ENCODE data around the gene MYO1F. TPM values are rescaled to one million over a fixed set of nuclear protein-coding genes. Genes with fewer than 3 reads are reported as not detected.

Gene MYO1F
- polyA plus RNA-seq, 1 donor (not counting 4 experiments of a cell fraction or from before 2014, with no cell fraction given): 0.14 TPM

DNA sequence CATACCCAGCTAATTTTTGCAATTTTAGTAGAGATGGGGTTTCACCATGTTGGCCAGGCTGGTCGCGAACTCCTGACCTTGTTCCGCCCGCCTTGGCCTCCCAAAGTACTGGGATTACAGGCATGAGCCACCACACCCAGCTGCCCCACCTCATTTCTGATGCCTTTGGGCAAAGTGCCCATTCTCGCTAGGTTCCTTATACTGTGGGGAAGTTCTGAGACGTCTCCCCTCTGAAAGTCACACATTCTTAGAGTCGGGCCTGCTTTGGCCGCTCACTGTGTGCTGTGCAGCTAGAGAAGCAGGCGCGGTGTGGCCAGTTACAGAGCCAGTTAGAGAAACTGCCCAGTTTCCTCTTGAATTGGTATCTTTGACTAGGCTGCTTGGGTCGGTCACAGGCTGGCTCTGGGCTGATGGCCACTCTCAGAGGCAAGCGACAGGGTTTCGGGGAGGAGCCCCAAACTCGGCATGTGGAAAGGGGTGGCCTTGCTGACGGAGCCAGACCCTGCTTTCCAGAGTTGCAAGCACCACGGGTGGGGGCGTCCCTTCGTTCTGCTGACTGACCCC, 92.8 kb downstream of the MYO1F start:
- FAIRE-seq (no peak), DNase-seq (ENCODE audit: low read depth, low spot score) (no peak)
- Histone ChIP-seq H3K4me1 (ENCODE audit: control insufficient read depth, extremely low read depth, insufficient read depth, low read length) (peaks cover 24% of the 10 kb centered on the region), H3K27me3 (ENCODE audit: control insufficient read depth, extremely low read depth, insufficient read depth, low read length) (no peaks in the 10 kb centered on the region), H3K9me3 (ENCODE audit: control insufficient read depth, low read depth, low read length) (no peaks in the 10 kb centered on the region), H4K20me1 (ENCODE audit: control insufficient read depth, extremely low read depth, insufficient read depth, low read length) (peaks cover 16% of the 10 kb centered on the region), H3K4me2 (ENCODE audit: control insufficient read depth, extremely low read depth, insufficient read depth, low read depth, low read length) (no peak overlapping the region), H3K9me1 (ENCODE audit: control insufficient read depth, extremely low read depth, insufficient read depth, low read length) (peaks cover 4% of the 10 kb centered on the region), H3K27ac (ENCODE audit: control insufficient read depth, insufficient read depth, low read length) (no peak overlapping the region), H3K79me2 (ENCODE audit: control insufficient read depth, insufficient read depth, low read length) (peaks cover 32% of the 10 kb centered on the region), H3K9ac (ENCODE audit: control insufficient read depth, extremely low read depth, insufficient read depth, low read length) (no peak overlapping the region), H3K36me3 (ENCODE audit: control insufficient read depth in 2 of 2, extremely low read depth in 1 of 2, insufficient read depth in 2 of 2, low read length in 2 of 2) (peaks cover 43 to 50% of the 10 kb centered on the region in 2 experiments), H2AFZ (ENCODE audit: control insufficient read depth, low read length) (no peak overlapping the region), H3K4me3 (ENCODE audit: control insufficient read depth in 2 of 3, extremely low read depth in 1 of 3, insufficient read depth in 2 of 3, low read depth in 1 of 3, low read length in 3 of 3) (no peak overlapping the region)
- TF ChIP-seq CTCF (optimal IDR thresholded peaks at IDR 0.05 in 1 of 3, IDR thresholded peaks at IDR 0.05 in 1 of 3, conservative IDR thresholded peaks at IDR 0.05 in 1 of 3; ENCODE audit: extremely low read depth in 1 of 3, insufficient read depth in 2 of 3, low read length in 3 of 3) (no peak), EZH2 (IDR thresholded peaks at IDR 0.05; ENCODE audit: low read length) (no peak)
- dilution Hi-C loops (cut with MboI; ENCODE audit: extremely low pct_ligation_motif_present, low sequenced_read_pairs): no loop called here

DNA sequence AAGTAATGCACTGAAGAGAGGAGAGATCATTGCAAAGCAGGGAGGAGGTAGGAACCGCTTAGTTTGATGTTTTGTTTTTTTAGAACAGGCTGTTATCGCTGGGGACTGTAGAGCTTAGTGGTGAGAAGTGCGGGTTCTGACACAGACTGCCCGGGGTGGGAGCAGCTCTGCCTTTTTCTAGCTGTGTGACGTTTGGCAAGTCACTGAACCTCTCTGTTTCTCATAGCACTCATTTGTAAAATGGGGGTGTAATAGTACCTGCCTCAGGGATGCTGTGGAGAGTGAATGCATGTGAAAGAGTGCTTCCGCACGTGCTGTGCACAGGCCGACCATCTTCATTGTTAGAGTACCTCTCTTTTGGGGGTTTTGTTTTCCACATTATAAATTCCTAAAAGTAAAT, 94.1 kb downstream of the MYO1F start:
- peaks cover 40 to 44% of the 10 kb centered on the region in 2 experiments for H3K36me3 ChIP-seq (ENCODE audit: control insufficient read depth in 2 of 2, extremely low read depth in 1 of 2, insufficient read depth in 2 of 2, low read length in 2 of 2)
- H3K27me3 ChIP-seq (ENCODE audit: control insufficient read depth, extremely low read depth, insufficient read depth, low read length): no peaks in the 10 kb centered on the region
- dilution Hi-C loops (cut with MboI; ENCODE audit: extremely low pct_ligation_motif_present, low sequenced_read_pairs): no loop called here
- H3K4me1 ChIP-seq (ENCODE audit: control insufficient read depth, extremely low read depth, insufficient read depth, low read length): peaks cover 18% of the 10 kb centered on the region
- FAIRE-seq (no peak), DNase-seq (ENCODE audit: low read depth, low spot score) (no peak)
- no peaks in the 10 kb centered on the region for H3K9me3 ChIP-seq (ENCODE audit: control insufficient read depth, low read depth, low read length)
- no peak for TF ChIP-seq EZH2 (IDR thresholded peaks at IDR 0.05; ENCODE audit: low read length)
- no peak for TF ChIP-seq CTCF (optimal IDR thresholded peaks at IDR 0.05 in 1 of 3, IDR thresholded peaks at IDR 0.05 in 1 of 3, conservative IDR thresholded peaks at IDR 0.05 in 1 of 3; ENCODE audit: extremely low read depth in 1 of 3, insufficient read depth in 2 of 3, low read length in 3 of 3)
- H3K9me1 ChIP-seq (ENCODE audit: control insufficient read depth, extremely low read depth, insufficient read depth, low read length): peaks cover 4% of the 10 kb centered on the region
- no peak overlapping the region for H2AFZ ChIP-seq (ENCODE audit: control insufficient read depth, low read length)
- no peak overlapping the region for H3K9ac ChIP-seq (ENCODE audit: control insufficient read depth, extremely low read depth, insufficient read depth, low read length)
- peaks cover 44% of the 10 kb centered on the region for H3K79me2 ChIP-seq (ENCODE audit: control insufficient read depth, insufficient read depth, low read length)
- peaks cover 20% of the 10 kb centered on the region for H4K20me1 ChIP-seq (ENCODE audit: control insufficient read depth, extremely low read depth, insufficient read depth, low read length)
- no peak overlapping the region for H3K4me2 ChIP-seq (ENCODE audit: control insufficient read depth, extremely low read depth, insufficient read depth, low read depth, low read length)
- H3K4me3 ChIP-seq (ENCODE audit: control insufficient read depth in 2 of 3, extremely low read depth in 1 of 3, insufficient read depth in 2 of 3, low read depth in 1 of 3, low read length in 3 of 3): no peak overlapping the region
- no peak overlapping the region for H3K27ac ChIP-seq (ENCODE audit: control insufficient read depth, insufficient read depth, low read length)
